ENCODE data around the gene FAM151A.

Gene FAM151A

GRCh38 chr1:54575605-54576290 lies 47.6 kb downstream of the FAM151A start:
- H4K20me1 ChIP-seq (ENCODE audit: insufficient read depth, low read length) = no peaks in the 10 kb centered on the region
- H3K4me1 ChIP-seq (ENCODE audit: low read length) = no peaks in the 10 kb centered on the region
- TF ChIP-seq CTCF (IDR thresholded peaks at IDR 0.05; ENCODE audit: low read length) = no peak
- TF ChIP-seq EZH2phosphoT487 (IDR thresholded peaks at IDR 0.05; ENCODE audit: low read length) = no peak
- no peak for TF ChIP-seq EZH2 (optimal IDR thresholded peaks at IDR 0.05; ENCODE audit: low read depth, low read length)
- no peaks in the 10 kb centered on the region for H3K79me2 ChIP-seq (ENCODE audit: low read length)
- no peak for DNase-seq
- no peaks in the 10 kb centered on the region for H3K9me3 ChIP-seq (replicated peaks; ENCODE audit: insufficient read depth, low read length)
- H3K27me3 ChIP-seq (replicated peaks; ENCODE audit: insufficient read depth, low read length) = no peaks in the 10 kb centered on the region
- H3K9ac ChIP-seq (ENCODE audit: low read length) = no peak overlapping the region
- H3K36me3 ChIP-seq (replicated peaks; ENCODE audit: insufficient read depth, low read length) = no peaks in the 10 kb centered on the region
- no peak overlapping the region for H3K27ac ChIP-seq (ENCODE audit: low read length)
- H3K9me2 ChIP-seq (replicated peaks; ENCODE audit: insufficient read depth, low read length) = no peaks in the 10 kb centered on the region
- no peaks in the 10 kb centered on the region for H3F3A ChIP-seq (ENCODE audit: insufficient read depth, low read length)
- H3K4me2 ChIP-seq (ENCODE audit: low read depth, low read length) = no peak overlapping the region
- H3K4me3 ChIP-seq (ENCODE audit: low read length) = no peak overlapping the region
- no peak overlapping the region for H2AFZ ChIP-seq (ENCODE audit: low read length)

- no peaks in the 10 kb centered on the region for H4K20me1 ChIP-seq (ENCODE audit: insufficient read depth, low read length)
- H2AFZ ChIP-seq (ENCODE audit: low read length) = no peak overlapping the region
- no peak for DNase-seq
- no peaks in the 10 kb centered on the region for H3K4me1 ChIP-seq (ENCODE audit: low read length)
- H3F3A ChIP-seq (ENCODE audit: insufficient read depth, low read length) = no peaks in the 10 kb centered on the region
- no peaks in the 10 kb centered on the region for H3K79me2 ChIP-seq (ENCODE audit: low read length)
- H3K27me3 ChIP-seq (replicated peaks; ENCODE audit: insufficient read depth, low read length) = no peaks in the 10 kb centered on the region
- no peak overlapping the region for H3K4me2 ChIP-seq (ENCODE audit: low read depth, low read length)
- H3K36me3 ChIP-seq (replicated peaks; ENCODE audit: insufficient read depth, low read length) = no peaks in the 10 kb centered on the region
- no peaks in the 10 kb centered on the region for H3K9me2 ChIP-seq (replicated peaks; ENCODE audit: insufficient read depth, low read length)
- H3K9me3 ChIP-seq (replicated peaks; ENCODE audit: insufficient read depth, low read length) = no peaks in the 10 kb centered on the region
- no peak overlapping the region for H3K4me3 ChIP-seq (ENCODE audit: low read length)
- H3K9ac ChIP-seq (ENCODE audit: low read length) = no peak overlapping the region
- no peak overlapping the region for H3K27ac ChIP-seq (ENCODE audit: low read length)
- TF ChIP-seq EZH2 (optimal IDR thresholded peaks at IDR 0.05; ENCODE audit: low read depth, low read length) = no peak
Observed at GRCh38 chr1:54575161-54575560, 48.2 kb downstream of the FAM151A start.

- no peaks in the 10 kb centered on the region for H3F3A ChIP-seq (ENCODE audit: insufficient read depth, low read length)
Observed at GRCh38 chr1:54574158-54574778, 49.1 kb downstream of the FAM151A start.

More at GRCh38 chr1:54574158-54574778, 49.1 kb downstream of the FAM151A start:
- Histone ChIP-seq H3K4me1 (ENCODE audit: low read length) (no peaks in the 10 kb centered on the region), H3K9ac (ENCODE audit: low read length) (no peak overlapping the region), H2AFZ (ENCODE audit: low read length) (no peak overlapping the region), H3K27ac (ENCODE audit: low read length) (no peak overlapping the region), H3K4me2 (ENCODE audit: low read depth, low read length) (no peak overlapping the region), H3K9me3 (replicated peaks; ENCODE audit: insufficient read depth, low read length) (no peaks in the 10 kb centered on the region), H3K9me2 (replicated peaks; ENCODE audit: insufficient read depth, low read length) (no peaks in the 10 kb centered on the region), H3K4me3 (ENCODE audit: low read length) (no peak overlapping the region), H3K36me3 (replicated peaks; ENCODE audit: insufficient read depth, low read length) (no peaks in the 10 kb centered on the region), H3K79me2 (ENCODE audit: low read length) (no peaks in the 10 kb centered on the region), H3K27me3 (replicated peaks; ENCODE audit: insufficient read depth, low read length) (no peaks in the 10 kb centered on the region), H4K20me1 (ENCODE audit: insufficient read depth, low read length) (no peaks in the 10 kb centered on the region)
- TF ChIP-seq CTCF (IDR thresholded peaks at IDR 0.05; ENCODE audit: low read length) (no peak), EZH2phosphoT487 (IDR thresholded peaks at IDR 0.05; ENCODE audit: low read length) (no peak), EZH2 (optimal IDR thresholded peaks at IDR 0.05; ENCODE audit: low read depth, low read length) (no peak)
- no peak for DNase-seq
